OCI-LY1 (cell line): ENCODE data around the gene LSM14A.

ENCODE experiments used
- EZH2 ChIP-seq: fragments of 200-600 bp; sonication (generic), shearing (Covaris generic); IDR thresholded peaks from 2 replicates; pipeline ENCODE4 v1.8.0; 2017; ENCODE audit warnings: borderline replicate concordance, mixed run types, mild to moderate bottlenecking, antibody characterized with exemption, low read length, moderate library complexity, mixed read lengths
- TF ChIP-seq, protein P1 (sequence below): fragments of 200-600 bp; sonication (generic), shearing (Covaris generic); IDR thresholded peaks from 2 replicates; pipeline ENCODE4 v1.5.1; 2017; ENCODE audit warnings: mild to moderate bottlenecking, antibody characterized with exemption, low read length, moderate library complexity, mixed read lengths

GRCh38 chr19:34172661-34173192, 423 bp downstream of the LSM14A start:
- no peak for TF ChIP-seq EZH2
- TF ChIP-seq, protein P1, sequence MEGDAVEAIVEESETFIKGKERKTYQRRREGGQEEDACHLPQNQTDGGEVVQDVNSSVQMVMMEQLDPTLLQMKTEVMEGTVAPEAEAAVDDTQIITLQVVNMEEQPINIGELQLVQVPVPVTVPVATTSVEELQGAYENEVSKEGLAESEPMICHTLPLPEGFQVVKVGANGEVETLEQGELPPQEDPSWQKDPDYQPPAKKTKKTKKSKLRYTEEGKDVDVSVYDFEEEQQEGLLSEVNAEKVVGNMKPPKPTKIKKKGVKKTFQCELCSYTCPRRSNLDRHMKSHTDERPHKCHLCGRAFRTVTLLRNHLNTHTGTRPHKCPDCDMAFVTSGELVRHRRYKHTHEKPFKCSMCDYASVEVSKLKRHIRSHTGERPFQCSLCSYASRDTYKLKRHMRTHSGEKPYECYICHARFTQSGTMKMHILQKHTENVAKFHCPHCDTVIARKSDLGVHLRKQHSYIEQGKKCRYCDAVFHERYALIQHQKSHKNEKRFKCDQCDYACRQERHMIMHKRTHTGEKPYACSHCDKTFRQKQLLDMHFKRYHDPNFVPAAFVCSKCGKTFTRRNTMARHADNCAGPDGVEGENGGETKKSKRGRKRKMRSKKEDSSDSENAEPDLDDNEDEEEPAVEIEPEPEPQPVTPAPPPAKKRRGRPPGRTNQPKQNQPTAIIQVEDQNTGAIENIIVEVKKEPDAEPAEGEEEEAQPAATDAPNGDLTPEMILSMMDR, result no peak
